Upper lobe of right lung (tissue), 1 donor: Measurements from ENCODE around the gene CEP192. TPM values are rescaled to one million over a fixed set of nuclear protein-coding genes. Genes with fewer than 3 reads are reported as not detected.
"Not testable (repeated sequence)": the region's sequence is repeated elsewhere in the genome, so short reads cannot be mapped to it uniquely, and the experiment has no call there.

Experiments used
- ATAC-seq: fragments of 200-7000 bp; cut with Tn5 transposase; one replicate; pipeline ENCODE4 v1.9.1; 2020; ENCODE audit warnings: mild to moderate bottlenecking, moderate library complexity
- DNase-seq: peaks from one replicate; pipeline ENCODE4 v3.0.0-alpha.2; 2020
- H3K27ac ChIP-seq: fragments of 200-600 bp; one replicate; pipeline ENCODE4 v1.8.0; 2022
- H3K27me3 ChIP-seq: fragments of 200-600 bp; one replicate; pipeline ENCODE4 v1.8.0; 2022; ENCODE audit warnings: mild to moderate bottlenecking
- H3K36me3 ChIP-seq: fragments of 200-600 bp; one replicate; pipeline ENCODE4 v1.8.0; 2022
- H3K4me1 ChIP-seq: fragments of 200-600 bp; one replicate; pipeline ENCODE4 v1.8.0; 2022
- H3K4me3 ChIP-seq: fragments of 200-600 bp; one replicate; pipeline ENCODE4 v1.8.0; 2022; ENCODE audit warnings: mild to moderate bottlenecking
- H3K9me3 ChIP-seq: fragments of 200-600 bp; one replicate; pipeline ENCODE4 v1.8.0; 2022
- intact Hi-C: fragments of 100-400 bp; cut with DNase I; formaldehyde crosslinking; loops from one replicate; pipeline ENCODE4 v1.11.0; 2022
- total RNA-seq: library from RNA; stranded (reverse); fragmentation: NEBNext Ultra II Directional; extraction: Animal tissue kit (Norgen Biotek cat#: 25700); gene quantifications from one replicate; pipeline ENCODE4 v1.2.1, GENCODE V29; 2021
- TF ChIP-seq, protein P1 (sequence below): fragments of 200-600 bp; IDR thresholded peaks from one replicate; pipeline ENCODE4 v1.8.0; 2022; ENCODE audit warnings: antibody characterized with exemption
- donor health status: DM: no; HTN: yes; CAD: no; lungs with severe emphysema.

CEP192 gene
- total RNA-seq, 1 donor from 2014 or later: 24.6 TPM

DNA sequence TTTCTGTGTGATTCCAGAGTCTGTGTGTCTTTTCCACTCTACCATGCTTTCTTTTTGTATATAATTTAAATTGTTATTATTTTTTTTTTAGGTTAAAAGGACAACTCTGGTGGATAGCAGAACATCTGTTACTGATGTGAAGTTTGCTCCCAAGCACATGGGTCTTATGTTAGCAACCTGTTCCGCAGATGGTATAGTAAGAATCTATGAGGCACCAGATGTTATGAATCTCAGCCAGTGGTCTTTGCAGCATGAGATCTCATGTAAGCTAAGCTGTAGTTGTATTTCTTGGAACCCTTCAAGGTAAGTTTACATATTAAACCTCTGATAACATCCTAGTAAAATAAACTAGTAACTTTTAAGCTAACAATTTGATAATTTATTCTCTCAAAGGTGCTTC, 28.1 kb upstream of the CEP192 start:
- TF ChIP-seq, protein P1, sequence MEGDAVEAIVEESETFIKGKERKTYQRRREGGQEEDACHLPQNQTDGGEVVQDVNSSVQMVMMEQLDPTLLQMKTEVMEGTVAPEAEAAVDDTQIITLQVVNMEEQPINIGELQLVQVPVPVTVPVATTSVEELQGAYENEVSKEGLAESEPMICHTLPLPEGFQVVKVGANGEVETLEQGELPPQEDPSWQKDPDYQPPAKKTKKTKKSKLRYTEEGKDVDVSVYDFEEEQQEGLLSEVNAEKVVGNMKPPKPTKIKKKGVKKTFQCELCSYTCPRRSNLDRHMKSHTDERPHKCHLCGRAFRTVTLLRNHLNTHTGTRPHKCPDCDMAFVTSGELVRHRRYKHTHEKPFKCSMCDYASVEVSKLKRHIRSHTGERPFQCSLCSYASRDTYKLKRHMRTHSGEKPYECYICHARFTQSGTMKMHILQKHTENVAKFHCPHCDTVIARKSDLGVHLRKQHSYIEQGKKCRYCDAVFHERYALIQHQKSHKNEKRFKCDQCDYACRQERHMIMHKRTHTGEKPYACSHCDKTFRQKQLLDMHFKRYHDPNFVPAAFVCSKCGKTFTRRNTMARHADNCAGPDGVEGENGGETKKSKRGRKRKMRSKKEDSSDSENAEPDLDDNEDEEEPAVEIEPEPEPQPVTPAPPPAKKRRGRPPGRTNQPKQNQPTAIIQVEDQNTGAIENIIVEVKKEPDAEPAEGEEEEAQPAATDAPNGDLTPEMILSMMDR: no peak
- Histone ChIP-seq H3K36me3 (peaks cover 57% of the 10 kb centered on the region), H3K27me3 (no peaks in the 10 kb centered on the region), H3K4me3 (no peak overlapping the region), H3K27ac (no peak overlapping the region), H3K9me3 (no peaks in the 10 kb centered on the region), H3K4me1 (no peaks in the 10 kb centered on the region)
- no peak for ATAC-seq
- DNase-seq: no peak
- intact Hi-C loops: no loop called here

GRCh38 chr18:12968115-12968514, 23.0 kb upstream of the CEP192 start:
- TF ChIP-seq, protein P1: no peak
- DNase-seq (no peak), ATAC-seq (no peak)
- Histone ChIP-seq H3K4me3 (no peak overlapping the region), H3K4me1 (no peaks in the 10 kb centered on the region), H3K36me3 (peaks cover 73% of the 10 kb centered on the region), H3K27ac (no peak overlapping the region), H3K9me3 (no peaks in the 10 kb centered on the region), H3K27me3 (no peaks in the 10 kb centered on the region)
- intact Hi-C loops: no loop called here

GRCh38 chr18:12968619-12969018, 22.5 kb upstream of the CEP192 start:
- DNase-seq (no peak), ATAC-seq (no peak)
- Histone ChIP-seq H3K4me3 (no peak overlapping the region), H3K4me1 (no peaks in the 10 kb centered on the region), H3K9me3 (no peaks in the 10 kb centered on the region), H3K27ac (no peak overlapping the region), H3K36me3 (peaks cover 73% of the 10 kb centered on the region), H3K27me3 (no peaks in the 10 kb centered on the region)
- TF ChIP-seq, protein P1: no peak
- intact Hi-C loops: no loop called here

DNA sequence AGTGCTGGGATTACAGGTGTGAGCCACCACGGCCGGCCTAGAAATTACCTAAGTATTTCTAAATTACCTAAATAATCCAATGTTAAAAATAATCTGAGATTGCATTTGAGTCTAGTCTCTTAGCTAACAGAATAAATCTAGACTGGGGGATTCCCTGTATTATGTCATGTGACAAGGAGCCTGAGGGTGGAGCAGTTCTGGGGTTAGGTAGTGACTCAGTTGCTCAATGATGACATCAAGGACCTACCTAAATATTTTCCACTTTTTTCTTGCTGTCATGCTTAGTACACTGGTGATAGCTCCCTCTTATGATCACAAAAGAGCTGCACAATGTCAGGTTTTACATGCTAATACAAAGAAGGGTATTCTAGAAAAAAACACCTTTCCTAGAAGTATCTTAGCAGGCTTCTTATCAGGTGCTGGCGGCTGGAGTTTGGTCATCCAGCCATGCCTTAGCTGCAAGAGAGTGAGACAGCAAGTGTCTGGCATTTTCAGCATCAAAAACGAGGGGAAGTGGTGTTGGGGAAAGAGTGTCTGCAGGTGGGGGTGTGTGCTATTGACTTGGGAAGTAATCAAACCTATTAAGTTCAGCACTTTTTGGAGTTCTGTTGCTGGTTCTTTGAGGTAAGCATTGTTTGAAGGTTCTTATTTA, 17.5 kb upstream of the CEP192 start:
- Histone ChIP-seq H3K4me1 (no peaks in the 10 kb centered on the region), H3K4me3 (no peak overlapping the region), H3K27ac (no peak overlapping the region), H3K36me3 (peaks cover 60% of the 10 kb centered on the region), H3K9me3 (no peaks in the 10 kb centered on the region), H3K27me3 (no peaks in the 10 kb centered on the region)
- TF ChIP-seq, protein P1: no peak
- intact Hi-C loops: no loop called here
- ATAC-seq: no peak
- DNase-seq: no peak

- H3K9me3 ChIP-seq: no peaks in the 10 kb centered on the region
- H3K27me3 ChIP-seq: no peaks in the 10 kb centered on the region
- no peaks in the 10 kb centered on the region for H3K4me1 ChIP-seq
- H3K36me3 ChIP-seq: peaks cover 60% of the 10 kb centered on the region
- TF ChIP-seq, protein P1: no peak
- DNase-seq (no peak), ATAC-seq (no peak)
- no peak overlapping the region for H3K27ac ChIP-seq
- H3K4me3 ChIP-seq: no peak overlapping the region
- intact Hi-C loops: no loop called here
Observed at GRCh38 chr18:12975488-12975887, 15.7 kb upstream of the CEP192 start.

GRCh38 chr18:12976305-12976704, 14.9 kb upstream of the CEP192 start:
- H3K27ac ChIP-seq: no peak overlapping the region
- no peak for ATAC-seq
- TF ChIP-seq, protein P1: no peak
- intact Hi-C loops: no loop called here
- H3K4me1 ChIP-seq: no peaks in the 10 kb centered on the region
- peaks cover 54% of the 10 kb centered on the region for H3K36me3 ChIP-seq
- no peak for DNase-seq
- H3K4me3 ChIP-seq: no peak overlapping the region
- no peaks in the 10 kb centered on the region for H3K9me3 ChIP-seq
- H3K27me3 ChIP-seq: no peaks in the 10 kb centered on the region

DNA sequence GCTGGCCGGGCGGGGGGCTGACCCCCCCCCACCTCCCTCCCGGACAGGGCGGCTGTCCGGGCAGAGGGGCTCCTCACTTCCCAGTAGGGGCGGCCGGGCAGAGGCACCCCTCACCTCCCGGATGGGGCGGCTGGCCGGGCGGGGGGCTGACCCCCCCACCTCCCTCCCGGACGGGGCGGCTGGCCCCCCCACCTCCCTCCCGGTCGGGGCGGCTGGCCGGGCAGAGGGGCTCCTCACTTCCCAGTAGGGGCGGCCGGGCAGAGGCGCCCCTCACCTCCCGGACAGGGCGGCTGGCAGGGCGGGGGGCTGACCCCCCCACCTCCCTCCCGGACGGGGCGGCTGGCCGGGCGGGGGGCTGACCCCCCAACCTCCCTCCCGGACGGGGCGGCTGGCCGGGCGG, 11.1 kb upstream of the CEP192 start:
- H3K27me3 ChIP-seq, intact Hi-C loops, H3K4me1 ChIP-seq, H3K27ac ChIP-seq, ATAC-seq, DNase-seq, H3K4me3 ChIP-seq, H3K9me3 ChIP-seq: not testable (repeated sequence)
- H3K36me3 ChIP-seq: peaks cover 46% of the 10 kb centered on the region
